ENCODE data around the gene LRRC45.
"Not testable (repeated sequence)": the region's sequence is repeated elsewhere in the genome, so short reads cannot be mapped to it uniquely, and the experiment has no call there.

The LRRC45 gene

DNA sequence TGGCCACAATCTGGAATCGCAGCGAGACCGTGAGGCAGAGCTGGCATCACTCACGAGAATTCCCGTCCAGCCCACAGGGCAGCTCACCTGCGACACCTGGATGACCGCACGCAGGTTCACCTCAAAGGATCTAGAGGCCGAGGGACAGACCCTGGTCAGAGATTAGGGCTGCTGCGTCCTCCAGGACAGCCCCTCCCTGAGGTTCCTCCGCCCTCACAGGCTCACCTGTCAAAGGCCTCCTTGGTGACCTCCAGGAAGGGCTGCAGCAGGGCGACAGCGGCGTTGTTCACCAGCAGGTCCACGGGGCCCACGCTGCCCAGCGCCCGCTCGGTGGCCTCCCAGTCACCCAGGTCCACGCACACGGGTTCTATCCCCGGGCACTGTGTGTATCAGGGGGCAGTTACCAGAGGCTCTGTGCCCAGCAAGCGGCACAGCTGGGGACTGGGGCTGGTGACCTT is 13.6 kb downstream of the LRRC45 start:
- no peak; the same call in 2 of the 3 replicates for ATAC-seq
- no peak for TF ChIP-seq BACH2 (CRISPR knock-in tag; IDR thresholded peaks at IDR 0.05; ENCODE audit: borderline replicate concordance)
- TF ChIP-seq, protein P1, sequence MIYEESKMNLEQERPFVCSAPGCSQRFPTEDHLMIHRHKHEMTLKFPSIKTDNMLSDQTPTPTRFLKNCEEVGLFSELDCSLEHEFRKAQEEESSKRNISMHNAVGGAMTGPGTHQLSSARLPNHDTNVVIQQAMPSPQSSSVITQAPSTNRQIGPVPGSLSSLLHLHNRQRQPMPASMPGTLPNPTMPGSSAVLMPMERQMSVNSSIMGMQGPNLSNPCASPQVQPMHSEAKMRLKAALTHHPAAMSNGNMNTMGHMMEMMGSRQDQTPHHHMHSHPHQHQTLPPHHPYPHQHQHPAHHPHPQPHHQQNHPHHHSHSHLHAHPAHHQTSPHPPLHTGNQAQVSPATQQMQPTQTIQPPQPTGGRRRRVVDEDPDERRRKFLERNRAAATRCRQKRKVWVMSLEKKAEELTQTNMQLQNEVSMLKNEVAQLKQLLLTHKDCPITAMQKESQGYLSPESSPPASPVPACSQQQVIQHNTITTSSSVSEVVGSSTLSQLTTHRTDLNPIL (CRISPR knock-in tag; IDR thresholded peaks at IDR 0.05; ENCODE audit: low read depth), result no peak
- TF ChIP-seq ZNF8 (CRISPR knock-in tag; IDR thresholded peaks at IDR 0.05), result no peak
- TF ChIP-seq SNAI2 (CRISPR knock-in tag; IDR thresholded peaks at IDR 0.05), result no peak
- TF ChIP-seq ZC3H10 (CRISPR knock-in tag; IDR thresholded peaks at IDR 0.05), result no peak
- no peak for TF ChIP-seq ZFP3 (CRISPR knock-in tag; IDR thresholded peaks at IDR 0.05)
- TF ChIP-seq, protein P2, sequence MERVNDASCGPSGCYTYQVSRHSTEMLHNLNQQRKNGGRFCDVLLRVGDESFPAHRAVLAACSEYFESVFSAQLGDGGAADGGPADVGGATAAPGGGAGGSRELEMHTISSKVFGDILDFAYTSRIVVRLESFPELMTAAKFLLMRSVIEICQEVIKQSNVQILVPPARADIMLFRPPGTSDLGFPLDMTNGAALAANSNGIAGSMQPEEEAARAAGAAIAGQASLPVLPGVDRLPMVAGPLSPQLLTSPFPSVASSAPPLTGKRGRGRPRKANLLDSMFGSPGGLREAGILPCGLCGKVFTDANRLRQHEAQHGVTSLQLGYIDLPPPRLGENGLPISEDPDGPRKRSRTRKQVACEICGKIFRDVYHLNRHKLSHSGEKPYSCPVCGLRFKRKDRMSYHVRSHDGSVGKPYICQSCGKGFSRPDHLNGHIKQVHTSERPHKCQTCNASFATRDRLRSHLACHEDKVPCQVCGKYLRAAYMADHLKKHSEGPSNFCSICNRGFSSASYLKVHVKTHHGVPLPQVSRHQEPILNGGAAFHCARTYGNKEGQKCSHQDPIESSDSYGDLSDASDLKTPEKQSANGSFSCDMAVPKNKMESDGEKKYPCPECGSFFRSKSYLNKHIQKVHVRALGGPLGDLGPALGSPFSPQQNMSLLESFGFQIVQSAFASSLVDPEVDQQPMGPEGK (CRISPR knock-in tag; IDR thresholded peaks at IDR 0.05; ENCODE audit: borderline replicate concordance), result no peak
- no peak for TF ChIP-seq ISL1 (CRISPR knock-in tag; IDR thresholded peaks at IDR 0.05)
- TF ChIP-seq ZNF565 (CRISPR knock-in tag; conservative IDR thresholded peaks at IDR 0.05; ENCODE audit: low read depth), result no peak
- TF ChIP-seq, protein P3, sequence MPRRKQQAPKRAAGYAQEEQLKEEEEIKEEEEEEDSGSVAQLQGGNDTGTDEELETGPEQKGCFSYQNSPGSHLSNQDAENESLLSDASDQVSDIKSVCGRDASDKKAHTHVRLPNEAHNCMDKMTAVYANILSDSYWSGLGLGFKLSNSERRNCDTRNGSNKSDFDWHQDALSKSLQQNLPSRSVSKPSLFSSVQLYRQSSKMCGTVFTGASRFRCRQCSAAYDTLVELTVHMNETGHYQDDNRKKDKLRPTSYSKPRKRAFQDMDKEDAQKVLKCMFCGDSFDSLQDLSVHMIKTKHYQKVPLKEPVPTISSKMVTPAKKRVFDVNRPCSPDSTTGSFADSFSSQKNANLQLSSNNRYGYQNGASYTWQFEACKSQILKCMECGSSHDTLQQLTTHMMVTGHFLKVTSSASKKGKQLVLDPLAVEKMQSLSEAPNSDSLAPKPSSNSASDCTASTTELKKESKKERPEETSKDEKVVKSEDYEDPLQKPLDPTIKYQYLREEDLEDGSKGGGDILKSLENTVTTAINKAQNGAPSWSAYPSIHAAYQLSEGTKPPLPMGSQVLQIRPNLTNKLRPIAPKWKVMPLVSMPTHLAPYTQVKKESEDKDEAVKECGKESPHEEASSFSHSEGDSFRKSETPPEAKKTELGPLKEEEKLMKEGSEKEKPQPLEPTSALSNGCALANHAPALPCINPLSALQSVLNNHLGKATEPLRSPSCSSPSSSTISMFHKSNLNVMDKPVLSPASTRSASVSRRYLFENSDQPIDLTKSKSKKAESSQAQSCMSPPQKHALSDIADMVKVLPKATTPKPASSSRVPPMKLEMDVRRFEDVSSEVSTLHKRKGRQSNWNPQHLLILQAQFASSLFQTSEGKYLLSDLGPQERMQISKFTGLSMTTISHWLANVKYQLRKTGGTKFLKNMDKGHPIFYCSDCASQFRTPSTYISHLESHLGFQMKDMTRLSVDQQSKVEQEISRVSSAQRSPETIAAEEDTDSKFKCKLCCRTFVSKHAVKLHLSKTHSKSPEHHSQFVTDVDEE (CRISPR knock-in tag; IDR thresholded peaks at IDR 0.05), result no peak

DNA sequence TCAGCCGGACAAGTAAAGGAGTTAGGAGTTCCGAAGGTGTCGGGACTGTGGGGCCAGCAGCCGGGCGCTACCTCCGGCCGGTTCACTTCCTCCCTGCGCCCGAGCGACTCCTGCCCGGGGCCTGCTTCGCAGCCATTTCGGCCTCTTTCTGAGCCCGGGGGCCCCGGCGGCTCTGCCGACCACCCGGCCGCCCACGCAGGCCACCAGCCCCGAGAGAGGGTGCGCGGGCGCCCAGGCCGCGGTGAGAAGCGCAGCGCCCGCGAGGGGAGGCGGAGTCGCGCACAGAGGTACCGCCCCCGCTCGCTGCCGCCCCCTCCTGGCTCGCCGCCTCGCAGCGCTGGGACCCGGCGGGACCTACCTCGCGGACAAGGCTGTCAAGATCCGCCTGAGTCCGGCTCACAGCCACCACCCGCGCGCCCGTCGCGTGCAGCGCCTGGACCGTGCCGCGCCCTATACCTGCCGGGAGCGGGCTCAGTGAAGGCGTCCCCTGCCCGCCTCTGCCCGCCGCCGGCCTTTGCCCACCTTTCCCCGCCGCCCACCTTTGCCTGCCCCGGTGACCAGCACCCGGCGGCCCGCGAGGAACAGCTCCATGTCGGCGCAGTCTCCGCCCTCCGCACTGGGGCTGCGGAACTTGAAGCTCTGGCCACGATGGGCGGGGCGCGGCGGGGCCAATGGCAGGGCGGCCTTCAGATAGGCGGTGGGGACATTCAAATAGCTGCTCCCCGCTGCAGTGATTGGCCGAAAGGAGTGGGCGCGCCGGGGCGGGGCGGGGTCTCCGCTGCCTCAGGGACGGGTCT is 14.2 kb downstream of the LRRC45 start, which contains the start of gene DCXR:
Gene DCXR (minus strand): TSS at position 606 of the 797 bp plus-strand sequence. CDS start 15 bp downstream, at position 591.
- ATAC-seq, result peak; percentile 96
- TF ChIP-seq, protein P3 (CRISPR knock-in tag; IDR thresholded peaks at IDR 0.05), result peak; percentile 54; the same call in 1 of the 2 replicates
- no peak for TF ChIP-seq TOX (CRISPR knock-in tag; IDR thresholded peaks at IDR 0.05; ENCODE audit: borderline replicate concordance)

DNA sequence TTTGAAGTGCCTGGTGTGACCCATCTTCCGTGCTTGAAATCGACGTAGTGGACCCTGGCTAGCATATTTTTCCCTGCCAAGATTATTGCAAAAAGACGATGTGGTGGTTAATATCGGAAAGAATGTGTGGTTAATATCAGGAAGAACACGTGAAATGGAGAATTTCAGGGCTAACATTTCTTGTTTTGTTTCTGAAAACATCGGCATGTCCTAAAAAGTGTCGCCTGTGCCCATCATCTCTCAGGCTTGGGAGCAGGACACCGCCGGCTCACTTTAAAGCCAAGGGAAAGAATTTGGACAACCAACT is 14.7 kb downstream of the LRRC45 start:
- TF ChIP-seq, protein P2 (CRISPR knock-in tag; IDR thresholded peaks at IDR 0.05; ENCODE audit: borderline replicate concordance), result no peak
- TF ChIP-seq ZNF565 (CRISPR knock-in tag; conservative IDR thresholded peaks at IDR 0.05; ENCODE audit: low read depth), result no peak
- no peak for TF ChIP-seq ESRRG (CRISPR knock-in tag; IDR thresholded peaks at IDR 0.05)
- TF ChIP-seq, protein P4, sequence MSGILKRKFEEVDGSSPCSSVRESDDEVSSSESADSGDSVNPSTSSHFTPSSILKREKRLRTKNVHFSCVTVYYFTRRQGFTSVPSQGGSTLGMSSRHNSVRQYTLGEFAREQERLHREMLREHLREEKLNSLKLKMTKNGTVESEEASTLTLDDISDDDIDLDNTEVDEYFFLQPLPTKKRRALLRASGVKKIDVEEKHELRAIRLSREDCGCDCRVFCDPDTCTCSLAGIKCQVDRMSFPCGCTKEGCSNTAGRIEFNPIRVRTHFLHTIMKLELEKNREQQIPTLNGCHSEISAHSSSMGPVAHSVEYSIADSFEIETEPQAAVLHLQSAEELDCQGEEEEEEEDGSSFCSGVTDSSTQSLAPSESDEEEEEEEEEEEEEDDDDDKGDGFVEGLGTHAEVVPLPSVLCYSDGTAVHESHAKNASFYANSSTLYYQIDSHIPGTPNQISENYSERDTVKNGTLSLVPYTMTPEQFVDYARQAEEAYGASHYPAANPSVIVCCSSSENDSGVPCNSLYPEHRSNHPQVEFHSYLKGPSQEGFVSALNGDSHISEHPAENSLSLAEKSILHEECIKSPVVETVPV (CRISPR knock-in tag; IDR thresholded peaks at IDR 0.05), result no peak
- TF ChIP-seq RARB (CRISPR knock-in tag; IDR thresholded peaks at IDR 0.05), result no peak
- no peak for TF ChIP-seq SNAI2 (CRISPR knock-in tag; IDR thresholded peaks at IDR 0.05)
- TF ChIP-seq, protein P5, sequence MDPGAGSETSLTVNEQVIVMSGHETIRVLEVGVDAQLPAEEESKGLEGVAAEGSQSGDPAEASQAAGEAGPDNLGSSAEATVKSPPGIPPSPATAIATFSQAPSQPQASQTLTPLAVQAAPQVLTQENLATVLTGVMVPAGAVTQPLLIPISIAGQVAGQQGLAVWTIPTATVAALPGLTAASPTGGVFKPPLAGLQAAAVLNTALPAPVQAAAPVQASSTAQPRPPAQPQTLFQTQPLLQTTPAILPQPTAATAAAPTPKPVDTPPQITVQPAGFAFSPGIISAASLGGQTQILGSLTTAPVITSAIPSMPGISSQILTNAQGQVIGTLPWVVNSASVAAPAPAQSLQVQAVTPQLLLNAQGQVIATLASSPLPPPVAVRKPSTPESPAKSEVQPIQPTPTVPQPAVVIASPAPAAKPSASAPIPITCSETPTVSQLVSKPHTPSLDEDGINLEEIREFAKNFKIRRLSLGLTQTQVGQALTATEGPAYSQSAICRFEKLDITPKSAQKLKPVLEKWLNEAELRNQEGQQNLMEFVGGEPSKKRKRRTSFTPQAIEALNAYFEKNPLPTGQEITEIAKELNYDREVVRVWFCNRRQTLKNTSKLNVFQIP (CRISPR knock-in tag; IDR thresholded peaks at IDR 0.05; ENCODE audit: borderline replicate concordance, low read depth), result no peak

DNA sequence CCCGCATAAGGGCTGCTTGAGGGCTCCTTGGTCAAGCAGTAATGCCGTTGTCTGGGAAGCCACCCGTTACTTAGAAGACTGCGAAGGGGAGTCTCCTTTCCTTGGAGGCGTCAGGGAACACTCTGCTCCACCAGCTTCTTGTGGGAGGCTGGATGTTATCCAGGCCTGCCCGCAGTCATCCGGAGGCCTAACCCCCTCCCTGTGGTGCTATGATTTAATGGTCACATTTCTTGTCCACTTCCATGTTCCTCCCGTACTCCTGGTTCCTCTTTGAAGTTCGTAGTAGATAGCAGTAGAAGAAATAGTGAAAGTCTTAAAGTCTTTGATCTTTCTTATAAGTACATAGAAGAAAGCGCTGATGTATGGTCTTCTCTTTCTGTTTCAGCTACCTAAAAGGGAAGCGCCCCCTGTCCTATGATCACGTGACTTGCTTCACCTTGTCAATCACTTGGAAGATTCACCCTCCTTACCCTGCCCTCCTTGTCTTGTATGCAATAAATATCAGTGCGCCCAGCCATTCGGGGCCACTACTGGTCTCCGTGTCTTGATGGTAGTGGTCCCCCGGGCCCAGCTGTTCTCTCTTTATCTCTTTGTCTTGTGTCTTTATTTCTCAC is 15.8 kb downstream of the LRRC45 start:
- not testable (repeated sequence) for ATAC-seq

More for the DNA sequence above, 14.7 kb downstream of the LRRC45 start:
- no peak for ATAC-seq
